Suprapubic skin (tissue), 4 donors: ENCODE measurements around the gene ENDOD1. TPM values are rescaled to one million over a fixed set of nuclear protein-coding genes. Genes with fewer than 3 reads are reported as not detected.

Source experiments
- DNase-seq, 2 donors: peaks; one replicate each; pipeline ENCODE4 v3.0.0-alpha.2; 2019; ENCODE audit warnings: low spot score in 2 of 2
- H3K27ac ChIP-seq: fragments of 200-600 bp; sonication (generic); one replicate; pipeline ENCODE4 v1.5.1; 2019
- H3K27me3 ChIP-seq: fragments of 200-600 bp; sonication (generic); one replicate; pipeline ENCODE4 v1.5.1; 2019
- H3K36me3 ChIP-seq: fragments of 200-600 bp; sonication (generic); one replicate; pipeline ENCODE4 v1.5.1; 2019
- H3K4me1 ChIP-seq: fragments of 200-600 bp; sonication (generic); one replicate; pipeline ENCODE4 v1.5.1; 2019
- H3K4me3 ChIP-seq: fragments of 200-600 bp; sonication (generic); one replicate; pipeline ENCODE4 v1.5.1; 2019; ENCODE audit warnings: mild to moderate bottlenecking
- H3K9me3 ChIP-seq: fragments of 200-600 bp; sonication (generic); one replicate; pipeline ENCODE4 v1.5.1; 2019
- CTCF ChIP-seq, 2 donors: fragments of 200-600 bp in 1 of 2; fragments of 450-650 bp in 1 of 2; sonication (generic) in 1 of 2; IDR thresholded peaks; one replicate each; pipeline ENCODE4 v1.5.1; 2016 to 2019; ENCODE audit warnings: antibody characterized with exemption in 2 of 2, mild to moderate bottlenecking in 1 of 2, moderate library complexity in 1 of 2
- EP300 ChIP-seq: sonication (generic); formaldehyde crosslinking; IDR thresholded peaks from one replicate; pipeline ENCODE4 v1.6.1; 2017; ENCODE audit warnings: antibody characterized with exemption
- POLR2A ChIP-seq, 2 donors: fragments of 450-650 bp; IDR thresholded peaks; one replicate each; pipeline ENCODE4 v1.6.1; 2017; ENCODE audit warnings: antibody characterized with exemption in 2 of 2, mild to moderate bottlenecking in 2 of 2, moderate library complexity in 2 of 2
- POLR2AphosphoS5 ChIP-seq, 3 donors: sonication (generic); formaldehyde crosslinking; IDR thresholded peaks; one replicate each; pipeline ENCODE4 v1.6.1; 2017; ENCODE audit warnings: antibody characterized with exemption in 3 of 3
- WGBS: methylation state at CpG from one replicate; pipeline ENCODE4 v1.1.5; 2018; 5-methylcytosine and 5-hydroxymethylcytosine counted together
- total RNA-seq, 4 donors: library from RNA; depleted of rRNA; stranded (reverse); fragments of >200 nt; gene quantifications; one replicate each; pipeline ENCODE4 v1.1.0, GENCODE V29; 2016

ENDOD1 gene
- total RNA-seq, 4 donors from 2014 or later = 30.7 to 65.9 (median 49.4) TPM

GRCh38 chr11:95050595-95051202 is 38.9 kb upstream of the ENDOD1 start:
- Histone ChIP-seq H3K27ac (no peak overlapping the region), H3K4me1 (no peaks in the 10 kb centered on the region), H3K36me3 (no peaks in the 10 kb centered on the region), H3K4me3 (no peak overlapping the region), H3K27me3 (peaks cover 15% of the 10 kb centered on the region), H3K9me3 (no peaks in the 10 kb centered on the region)
- TF ChIP-seq POLR2A (IDR thresholded peaks at IDR 0.05) (no peak), EP300 (no peak), POLR2AphosphoS5 (IDR thresholded peaks at IDR 0.05) (no peak), CTCF (IDR thresholded peaks at IDR 0.05) (no peak)
- no peak for DNase-seq
- 95% methylated on average over 22 of the region's 22 CpGs for WGBS

- WGBS = 88% methylated on average over 2 of the region's 2 CpGs
- no peak for TF ChIP-seq EP300
- TF ChIP-seq CTCF (IDR thresholded peaks at IDR 0.05) = no peak
- no peak for TF ChIP-seq POLR2A (IDR thresholded peaks at IDR 0.05)
- TF ChIP-seq POLR2AphosphoS5 (IDR thresholded peaks at IDR 0.05) = no peak
- Histone ChIP-seq H3K4me3 (no peak overlapping the region), H3K9me3 (no peaks in the 10 kb centered on the region), H3K36me3 (no peaks in the 10 kb centered on the region), H3K27ac (no peak overlapping the region), H3K27me3 (peaks cover 13% of the 10 kb centered on the region), H3K4me1 (no peaks in the 10 kb centered on the region)
- DNase-seq = no peak
Observed at GRCh38 chr11:95054356-95054755, 35.3 kb upstream of the ENDOD1 start.

GRCh38 chr11:95055283-95055897 is 34.3 kb upstream of the ENDOD1 start:
- no peaks in the 10 kb centered on the region for H3K36me3 ChIP-seq
- H3K27ac ChIP-seq = no peak overlapping the region
- peaks cover 13% of the 10 kb centered on the region for H3K27me3 ChIP-seq
- TF ChIP-seq POLR2A (IDR thresholded peaks at IDR 0.05) (no peak), EP300 (no peak), CTCF (IDR thresholded peaks at IDR 0.05) (no peak), POLR2AphosphoS5 (IDR thresholded peaks at IDR 0.05) (no peak)
- no peaks in the 10 kb centered on the region for H3K4me1 ChIP-seq
- DNase-seq = no peak
- no peak overlapping the region for H3K4me3 ChIP-seq
- 48% methylated on average over 2 of the region's 2 CpGs for WGBS
- H3K9me3 ChIP-seq = no peaks in the 10 kb centered on the region

- WGBS = 96% methylated on average over 8 of the region's 8 CpGs
- no peaks in the 10 kb centered on the region for H3K4me1 ChIP-seq
- H3K27me3 ChIP-seq = peaks cover 13% of the 10 kb centered on the region
- TF ChIP-seq EP300 = no peak
- no peak for TF ChIP-seq POLR2AphosphoS5 (IDR thresholded peaks at IDR 0.05)
- no peak for TF ChIP-seq POLR2A (IDR thresholded peaks at IDR 0.05)
- TF ChIP-seq CTCF (IDR thresholded peaks at IDR 0.05) = no peak
- no peaks in the 10 kb centered on the region for H3K36me3 ChIP-seq
- no peak overlapping the region for H3K27ac ChIP-seq
- no peak for DNase-seq
- H3K9me3 ChIP-seq = no peaks in the 10 kb centered on the region
- no peak overlapping the region for H3K4me3 ChIP-seq
Observed at GRCh38 chr11:95057959-95058358, 31.7 kb upstream of the ENDOD1 start.

GRCh38 chr11:95058621-95059020 is 31.0 kb upstream of the ENDOD1 start:
- WGBS = 75% methylated on average over 1 of the region's 1 CpG
- Histone ChIP-seq H3K4me1 (no peaks in the 10 kb centered on the region), H3K4me3 (no peak overlapping the region), H3K9me3 (no peaks in the 10 kb centered on the region), H3K27me3 (peaks cover 11% of the 10 kb centered on the region), H3K27ac (no peak overlapping the region), H3K36me3 (no peaks in the 10 kb centered on the region)
- TF ChIP-seq CTCF (IDR thresholded peaks at IDR 0.05) (no peak), EP300 (no peak), POLR2AphosphoS5 (IDR thresholded peaks at IDR 0.05) (no peak), POLR2A (IDR thresholded peaks at IDR 0.05) (no peak)
- DNase-seq = no peak
